ENCODE data around the gene MOB1B.
"Not testable (repeated sequence)": the region's sequence is repeated elsewhere in the genome, so short reads cannot be mapped to it uniquely, and the experiment has no call there.

- not testable (repeated sequence) for TF ChIP-seq CTCF, POLR2A (IDR thresholded peaks at IDR 0.05)
These were observed 102.9 kb downstream of the MOB1B start for GRCh38 chr4:71005025-71005424.
